Progenitor cell of endocrine pancreas (in vitro differentiated cells): ENCODE measurements around the gene LYPD6B. TPM values are rescaled to one million over a fixed set of nuclear protein-coding genes. Genes with fewer than 3 reads are reported as not detected.
"Not testable (repeated sequence)": the region's sequence is repeated elsewhere in the genome, so short reads cannot be mapped to it uniquely, and the experiment has no call there.

Source experiments
- DNase-seq: peaks from one replicate; pipeline ENCODE4 v3.0.0; 2021; ENCODE audit warnings: low spot score; ENCODE audit not compliant: unreplicated experiment
- H3K27ac Mint-ChIP-seq: 2 replicates; pipeline ENCODE4 v1.8.0; 2021; ENCODE audit warnings: mild to moderate bottlenecking, moderate library complexity, mixed read lengths
- H3K27me3 Mint-ChIP-seq: 2 replicates; pipeline ENCODE4 v1.8.0; 2021; ENCODE audit warnings: mixed read lengths
- H3K36me3 Mint-ChIP-seq: 2 replicates; pipeline ENCODE4 v1.8.0; 2022; ENCODE audit warnings: mixed read lengths; ENCODE audit not compliant: insufficient read depth
- H3K4me1 Mint-ChIP-seq: 2 replicates; pipeline ENCODE4 v1.8.0; 2021; ENCODE audit warnings: low read depth, mixed read lengths
- H3K4me3 Mint-ChIP-seq: 2 replicates; pipeline ENCODE4 v1.8.0; 2021; ENCODE audit warnings: low read depth, mild to moderate bottlenecking, moderate library complexity, mixed read lengths
- H3K9me3 Mint-ChIP-seq: 2 replicates; pipeline ENCODE4 v1.8.0; 2021; ENCODE audit warnings: low read depth, mixed read lengths
- total RNA-seq: library from RNA; stranded (reverse); gene quantifications from 2 replicates; pipeline ENCODE4 v1.2.1, GENCODE V29; 2021
- TF ChIP-seq, protein P1 (sequence below): fragments of 200-600 bp; sonication (generic); IDR thresholded peaks from one replicate; pipeline ENCODE4 v1.5.0; 2021; ENCODE audit warnings: antibody characterized with exemption, mild to moderate bottlenecking; ENCODE audit not compliant: unreplicated experiment

LYPD6B gene
- total RNA-seq, 1 donor from 2014 or later: 140 TPM

DNA sequence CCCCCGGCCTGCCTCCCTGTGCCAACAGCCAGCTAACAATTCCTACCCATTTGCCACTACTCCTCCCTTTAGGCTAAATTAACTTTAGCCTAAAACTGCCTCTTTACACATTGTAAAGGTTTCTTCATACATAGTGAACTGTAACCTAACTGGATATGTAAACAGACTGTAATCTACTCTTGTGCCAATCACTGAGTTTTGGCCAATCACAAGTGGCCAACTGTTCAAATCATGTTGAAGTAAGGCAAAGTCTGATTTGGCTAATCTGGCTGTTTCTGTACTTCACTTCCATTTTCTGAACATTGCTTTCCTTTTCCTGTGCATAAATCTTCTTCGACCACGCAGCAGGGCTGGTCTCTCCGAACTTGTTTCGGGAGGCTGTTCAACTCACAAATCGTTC, 188.3 kb downstream of the LYPD6B start:
- H3K9me3 Mint-ChIP-seq: peaks cover 1% of the 10 kb centered on the region

GRCh38 chr2:149235816-149236375, 197.4 kb downstream of the LYPD6B start:
- DNase-seq: no peak
- H3K36me3 Mint-ChIP-seq: no peaks in the 10 kb centered on the region
- no peak overlapping the region for H3K4me3 Mint-ChIP-seq
- H3K27ac Mint-ChIP-seq: peak overlapping the region; percentile 33
- peaks cover 12% of the 10 kb centered on the region for H3K9me3 Mint-ChIP-seq
- TF ChIP-seq, protein P1, sequence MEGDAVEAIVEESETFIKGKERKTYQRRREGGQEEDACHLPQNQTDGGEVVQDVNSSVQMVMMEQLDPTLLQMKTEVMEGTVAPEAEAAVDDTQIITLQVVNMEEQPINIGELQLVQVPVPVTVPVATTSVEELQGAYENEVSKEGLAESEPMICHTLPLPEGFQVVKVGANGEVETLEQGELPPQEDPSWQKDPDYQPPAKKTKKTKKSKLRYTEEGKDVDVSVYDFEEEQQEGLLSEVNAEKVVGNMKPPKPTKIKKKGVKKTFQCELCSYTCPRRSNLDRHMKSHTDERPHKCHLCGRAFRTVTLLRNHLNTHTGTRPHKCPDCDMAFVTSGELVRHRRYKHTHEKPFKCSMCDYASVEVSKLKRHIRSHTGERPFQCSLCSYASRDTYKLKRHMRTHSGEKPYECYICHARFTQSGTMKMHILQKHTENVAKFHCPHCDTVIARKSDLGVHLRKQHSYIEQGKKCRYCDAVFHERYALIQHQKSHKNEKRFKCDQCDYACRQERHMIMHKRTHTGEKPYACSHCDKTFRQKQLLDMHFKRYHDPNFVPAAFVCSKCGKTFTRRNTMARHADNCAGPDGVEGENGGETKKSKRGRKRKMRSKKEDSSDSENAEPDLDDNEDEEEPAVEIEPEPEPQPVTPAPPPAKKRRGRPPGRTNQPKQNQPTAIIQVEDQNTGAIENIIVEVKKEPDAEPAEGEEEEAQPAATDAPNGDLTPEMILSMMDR: no peak
- H3K4me1 Mint-ChIP-seq: peaks cover 9% of the 10 kb centered on the region
- H3K27me3 Mint-ChIP-seq: no peaks in the 10 kb centered on the region

More for the DNA sequence above, 188.3 kb downstream of the LYPD6B start:
- no peak for DNase-seq
- TF ChIP-seq, protein P1: no peak
- no peak overlapping the region for H3K4me3 Mint-ChIP-seq
- peaks cover 5% of the 10 kb centered on the region for H3K27me3 Mint-ChIP-seq
- H3K36me3 Mint-ChIP-seq: no peaks in the 10 kb centered on the region
- peak overlapping the region; percentile 2 for H3K27ac Mint-ChIP-seq
- peaks cover 34% of the 10 kb centered on the region for H3K4me1 Mint-ChIP-seq

DNA sequence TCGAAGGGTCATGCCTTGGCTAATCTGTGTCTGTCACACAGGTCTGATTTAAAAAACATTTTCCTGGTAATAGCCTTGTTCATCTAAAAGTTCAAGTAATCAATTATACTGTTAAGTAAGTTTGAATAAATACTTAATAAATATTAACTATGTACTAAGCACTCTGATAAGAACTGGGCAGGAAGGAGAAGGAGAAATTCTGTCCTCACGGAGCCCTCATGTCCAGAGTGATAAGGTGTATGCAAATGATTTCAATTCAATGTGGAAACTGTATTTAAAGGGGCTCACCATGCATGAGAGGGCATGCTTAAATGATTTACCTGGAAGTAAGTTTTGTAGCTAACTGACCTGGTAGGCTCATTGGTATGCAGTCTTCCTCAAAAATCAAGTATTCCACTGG, 197.9 kb downstream of the LYPD6B start:
- H3K36me3 Mint-ChIP-seq: no peaks in the 10 kb centered on the region
- no peaks in the 10 kb centered on the region for H3K27me3 Mint-ChIP-seq
- H3K9me3 Mint-ChIP-seq: peaks cover 12% of the 10 kb centered on the region
- peaks cover 9% of the 10 kb centered on the region for H3K4me1 Mint-ChIP-seq
- DNase-seq: no peak
- H3K27ac Mint-ChIP-seq: no peak overlapping the region
- H3K4me3 Mint-ChIP-seq: no peak overlapping the region
- TF ChIP-seq, protein P1: no peak

- no peak for DNase-seq
- Mint-ChIP-seq H3K36me3 (no peaks in the 10 kb centered on the region), H3K4me1 (no peaks in the 10 kb centered on the region), H3K27me3 (no peaks in the 10 kb centered on the region), H3K9me3 (peaks cover 9% of the 10 kb centered on the region), H3K27ac (no peak overlapping the region), H3K4me3 (no peak overlapping the region)
- TF ChIP-seq, protein P1: no peak
These were observed 207.7 kb downstream of the LYPD6B start for GRCh38 chr2:149246186-149246585.

DNA sequence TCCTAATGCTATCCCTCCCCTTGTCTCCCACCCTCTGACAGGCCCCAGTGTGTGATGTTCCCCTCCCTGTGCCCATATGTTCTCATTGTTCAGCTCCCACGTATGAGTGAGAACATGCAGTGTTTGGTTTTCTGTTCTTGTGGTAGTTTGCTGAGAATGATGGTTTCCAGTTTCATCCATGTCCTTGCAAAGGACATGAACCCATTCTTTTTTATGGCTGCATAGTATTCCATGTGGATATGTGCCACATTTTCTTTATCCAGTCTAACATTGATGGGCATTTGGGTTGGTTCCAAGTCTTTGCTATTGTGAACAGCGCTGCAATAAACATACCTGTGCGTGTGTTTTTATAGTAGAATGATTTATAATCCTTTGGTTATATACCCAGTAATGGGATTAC, 212.9 kb downstream of the LYPD6B start:
- H3K27me3 Mint-ChIP-seq, DNase-seq, H3K4me1 Mint-ChIP-seq, H3K36me3 Mint-ChIP-seq, H3K27ac Mint-ChIP-seq, H3K4me3 Mint-ChIP-seq: not testable (repeated sequence)
- H3K9me3 Mint-ChIP-seq: peaks cover 36% of the 10 kb centered on the region

- H3K4me3 Mint-ChIP-seq, H3K27ac Mint-ChIP-seq, H3K27me3 Mint-ChIP-seq, DNase-seq: not testable (repeated sequence)
- Mint-ChIP-seq H3K36me3 (peaks cover 13% of the 10 kb centered on the region), H3K4me1 (peaks cover 13% of the 10 kb centered on the region), H3K9me3 (peaks cover 40% of the 10 kb centered on the region)
These were observed 218.4 kb downstream of the LYPD6B start for GRCh38 chr2:149256877-149257276.
